ENCODE data around the gene HES5.
A peak's percentile ranks its signal among the peaks of the same experiment; 100 is the strongest.
"Not testable (repeated sequence)": the region's sequence is repeated elsewhere in the genome, so short reads cannot be mapped to it uniquely, and the experiment has no call there.

The HES5 gene, protein sequence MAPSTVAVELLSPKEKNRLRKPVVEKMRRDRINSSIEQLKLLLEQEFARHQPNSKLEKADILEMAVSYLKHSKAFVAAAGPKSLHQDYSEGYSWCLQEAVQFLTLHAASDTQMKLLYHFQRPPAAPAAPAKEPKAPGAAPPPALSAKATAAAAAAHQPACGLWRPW

DNA sequence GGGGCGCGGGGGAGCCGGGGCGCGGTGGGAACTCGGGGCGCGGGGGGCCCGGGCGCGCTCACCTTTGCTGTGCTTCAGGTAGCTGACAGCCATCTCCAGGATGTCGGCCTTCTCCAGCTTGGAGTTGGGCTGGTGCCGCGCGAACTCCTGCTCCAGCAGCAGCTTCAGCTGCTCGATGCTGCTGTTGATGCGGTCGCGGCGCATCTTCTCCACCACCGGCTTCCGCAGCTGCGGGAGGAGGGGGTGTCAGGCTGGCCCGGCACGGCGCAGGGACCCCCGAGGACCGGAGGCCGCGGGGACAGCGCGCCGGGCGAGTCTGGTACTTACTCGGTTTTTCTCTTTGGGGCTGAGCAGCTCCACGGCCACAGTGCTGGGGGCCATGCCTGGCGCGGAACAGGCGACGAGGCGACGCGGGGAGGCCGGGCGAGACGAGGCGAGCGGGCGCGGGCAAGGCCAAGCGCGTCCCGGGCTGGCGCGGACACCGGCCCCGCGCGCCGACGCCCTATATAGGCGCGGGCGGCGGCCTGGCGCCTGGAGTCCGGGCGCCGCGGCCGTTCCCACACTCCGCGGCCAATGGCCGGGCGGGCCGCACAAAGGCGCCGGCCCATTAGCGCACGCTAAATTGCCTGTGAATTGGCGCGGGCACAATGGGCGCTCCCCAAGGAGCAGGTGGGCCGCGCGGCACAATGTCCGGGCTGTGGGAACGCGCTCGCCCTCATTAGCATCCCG, at the start of gene HES5:
HES5 (minus strand) TSS at position 480 of the 729 bp plus-strand sequence; CDS start at position 381, 99 bp downstream.
- H3K9me3 ChIP-seq (ENCODE audit: control insufficient read depth, low read length) = no peaks in the 10 kb centered on the region
- no peak within 1 kb of the TSS for H3K4me3 ChIP-seq (ENCODE audit: low read length)
- no peak within 1 kb of the TSS for H3K9ac ChIP-seq (ENCODE audit: low read length)
- H3K4me1 ChIP-seq (ENCODE audit: control insufficient read depth, insufficient read depth, low read length) = peaks cover 49% of the 10 kb centered on the region
- peaks cover 73% of the 10 kb centered on the region for H3K27me3 ChIP-seq (ENCODE audit: control insufficient read depth, insufficient read depth, low read length)
- H3K36me3 ChIP-seq (ENCODE audit: control insufficient read depth, insufficient read depth, low read length) = no peaks in the 10 kb centered on the region

DNA sequence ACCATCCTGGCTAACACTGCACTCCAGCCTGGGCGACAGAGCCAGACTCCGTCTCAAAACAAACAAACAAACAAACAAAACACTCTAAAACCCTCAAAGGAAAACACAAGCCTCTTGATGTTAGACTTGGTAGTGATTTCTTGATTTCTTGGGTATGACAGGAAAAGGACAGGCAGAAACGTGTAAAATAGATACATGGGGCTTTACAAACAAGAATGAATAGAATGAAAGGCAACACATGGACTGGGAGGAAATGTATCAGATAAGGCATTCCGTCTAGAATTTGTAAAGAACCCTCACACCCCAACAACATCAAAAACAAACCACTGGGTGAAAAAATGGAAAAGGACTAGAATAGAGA, 48.7 kb upstream of the HES5 start:
- peak overlapping the region; percentile 72 for H3K9ac ChIP-seq (ENCODE audit: low read length)
- no peaks in the 10 kb centered on the region for H3K27me3 ChIP-seq (ENCODE audit: control insufficient read depth, insufficient read depth, low read length)
- peaks cover 47% of the 10 kb centered on the region for H3K4me1 ChIP-seq (ENCODE audit: control insufficient read depth, insufficient read depth, low read length)
- H3K9me3 ChIP-seq (ENCODE audit: control insufficient read depth, low read length) = no peaks in the 10 kb centered on the region
- H3K4me3 ChIP-seq (ENCODE audit: low read length) = no peak overlapping the region
- no peaks in the 10 kb centered on the region for H3K36me3 ChIP-seq (ENCODE audit: control insufficient read depth, insufficient read depth, low read length)

DNA sequence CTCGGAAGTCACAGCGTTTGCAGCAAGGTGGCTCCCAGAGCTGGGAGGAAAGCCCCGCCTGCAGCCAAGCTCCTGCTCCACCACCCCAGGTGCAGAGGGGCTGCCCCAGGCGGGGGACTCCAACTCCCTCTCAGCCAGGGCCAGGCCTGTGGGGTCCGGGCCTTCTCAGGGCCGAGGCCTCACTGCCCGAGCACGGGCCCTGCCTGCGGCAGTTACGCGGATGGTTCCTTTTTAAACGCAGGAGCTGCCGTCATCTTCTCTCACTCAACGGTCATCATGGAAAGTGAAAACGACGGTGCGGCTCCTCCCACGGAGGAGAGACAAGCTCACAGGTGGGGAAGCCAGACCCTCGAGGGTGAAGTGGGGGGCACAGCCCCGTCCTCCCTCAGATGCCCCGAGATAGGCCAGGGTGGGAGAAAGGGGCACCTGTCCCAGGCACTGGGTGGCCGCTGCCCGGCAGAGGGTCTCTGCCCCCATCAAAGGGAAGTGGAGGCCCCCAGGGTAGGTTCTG, 47.6 kb upstream of the HES5 start:
- Histone ChIP-seq H3K4me3 (ENCODE audit: low read length) (peak overlapping the region; percentile 17), H3K4me1 (ENCODE audit: control insufficient read depth, insufficient read depth, low read length) (peaks cover 42% of the 10 kb centered on the region), H3K9ac (ENCODE audit: low read length) (peak overlapping the region; percentile 72)
- H3K9me3 ChIP-seq (ENCODE audit: control insufficient read depth, low read length); H3K36me3 ChIP-seq (ENCODE audit: control insufficient read depth, insufficient read depth, low read length); H3K27me3 ChIP-seq (ENCODE audit: control insufficient read depth, insufficient read depth, low read length): not testable (repeated sequence)

DNA sequence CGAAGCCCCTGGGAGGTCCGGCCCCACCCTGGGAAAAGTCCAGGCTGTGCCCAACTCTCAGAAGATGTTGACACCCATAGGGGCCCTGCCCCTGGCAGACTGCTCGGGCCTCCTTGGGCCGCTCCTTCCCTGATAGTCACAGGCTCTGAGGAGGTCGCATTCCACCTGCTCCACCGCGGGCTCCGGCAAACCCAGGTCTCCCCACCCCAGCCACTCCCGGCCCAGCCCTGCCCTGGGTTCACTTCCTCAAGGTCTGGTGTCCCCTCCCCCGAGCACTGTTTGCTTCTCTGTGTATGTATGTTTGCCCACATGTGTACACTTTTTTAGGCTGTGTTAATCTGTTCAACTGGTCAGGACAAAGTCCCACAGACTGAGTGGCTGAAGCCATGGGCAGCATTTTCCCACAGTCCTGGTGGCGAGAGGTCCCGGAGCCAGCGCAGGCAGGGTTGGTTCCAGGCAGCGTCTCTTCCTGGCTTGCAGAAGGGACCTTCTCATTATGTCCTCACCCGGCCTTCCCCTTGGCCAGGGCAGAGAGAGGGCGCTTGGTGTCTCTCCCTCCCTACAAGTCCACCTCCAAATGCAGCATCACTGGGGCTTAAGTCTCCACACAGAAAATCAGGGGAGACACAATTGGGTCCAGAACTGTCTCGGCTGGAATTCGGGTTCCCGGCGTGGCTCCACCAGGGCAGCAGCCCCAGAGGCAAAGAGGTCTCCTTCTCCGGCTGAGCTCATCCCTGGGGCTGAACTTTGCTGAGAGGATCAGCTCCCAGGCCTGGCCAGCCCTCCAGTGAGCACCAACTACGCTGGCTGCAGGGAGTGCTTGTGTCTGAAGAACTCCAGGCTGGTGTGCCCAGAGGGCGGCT, 46.0 kb upstream of the HES5 start:
- H3K36me3 ChIP-seq (ENCODE audit: control insufficient read depth, insufficient read depth, low read length) = no peaks in the 10 kb centered on the region
- H3K9me3 ChIP-seq (ENCODE audit: control insufficient read depth, low read length) = no peaks in the 10 kb centered on the region
- no peaks in the 10 kb centered on the region for H3K27me3 ChIP-seq (ENCODE audit: control insufficient read depth, insufficient read depth, low read length)
- peaks cover 42% of the 10 kb centered on the region for H3K4me1 ChIP-seq (ENCODE audit: control insufficient read depth, insufficient read depth, low read length)
- H3K4me3 ChIP-seq (ENCODE audit: low read length) = peak overlapping the region; percentile 3
- H3K9ac ChIP-seq (ENCODE audit: low read length) = peak overlapping the region; percentile 57

DNA sequence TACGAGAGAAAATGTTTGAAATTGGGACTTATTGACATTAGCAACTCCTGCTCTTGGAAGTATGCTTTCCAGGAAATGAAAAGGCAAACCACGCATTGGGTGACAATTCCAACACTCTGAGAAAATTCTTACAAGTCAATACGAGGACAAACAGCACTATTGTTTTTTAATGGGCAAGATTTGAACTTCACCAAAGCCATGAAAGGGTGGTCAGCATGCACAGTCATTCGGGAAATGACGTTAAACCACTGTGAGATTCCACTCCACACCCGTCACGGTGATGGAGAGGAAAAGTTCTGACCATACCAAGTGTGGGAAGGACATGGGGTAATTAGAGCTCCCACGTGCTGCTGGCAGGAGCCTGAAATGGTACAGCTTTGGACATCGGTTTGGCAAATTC, 44.3 kb upstream of the HES5 start:
- no peak overlapping the region for H3K4me3 ChIP-seq (ENCODE audit: low read length)
- H3K4me1 ChIP-seq (ENCODE audit: control insufficient read depth, insufficient read depth, low read length) = peaks cover 37% of the 10 kb centered on the region
- no peaks in the 10 kb centered on the region for H3K27me3 ChIP-seq (ENCODE audit: control insufficient read depth, insufficient read depth, low read length)

DNA sequence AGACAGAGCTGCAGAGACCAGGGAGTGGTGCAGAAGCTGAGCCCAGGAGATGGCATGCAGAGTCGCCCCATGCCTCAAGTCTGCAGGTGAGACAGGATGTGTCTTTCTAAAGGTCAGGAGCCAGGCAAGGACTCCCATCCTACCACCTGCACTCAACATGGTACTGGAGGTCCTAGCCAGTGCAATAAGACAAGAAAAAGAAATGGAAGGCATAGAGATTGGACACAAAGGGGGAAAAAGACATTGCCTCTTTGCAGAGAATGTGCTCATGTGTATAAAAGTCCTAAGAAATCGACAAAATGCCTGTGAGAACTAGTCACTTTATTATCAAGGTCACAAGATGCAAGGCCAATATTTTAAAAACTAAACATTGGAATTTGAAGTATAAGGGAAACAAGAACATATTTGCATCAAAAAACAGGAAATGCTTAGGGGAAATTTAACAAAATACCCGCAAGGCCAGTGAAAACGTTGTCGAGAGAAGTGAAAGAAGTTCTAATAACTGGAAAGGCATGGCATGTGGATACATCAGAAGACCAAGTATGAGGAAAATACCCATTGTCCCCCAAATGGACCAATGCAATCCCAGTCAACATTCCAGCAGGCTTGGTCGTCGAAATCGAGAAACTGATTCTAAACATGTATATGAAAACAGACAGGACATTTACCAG, 43.3 kb upstream of the HES5 start:
- H3K9ac ChIP-seq (ENCODE audit: low read length) = no peak overlapping the region
- peaks cover 30% of the 10 kb centered on the region for H3K4me1 ChIP-seq (ENCODE audit: control insufficient read depth, insufficient read depth, low read length)

More for the DNA sequence above, 44.3 kb upstream of the HES5 start:
- H3K9me3 ChIP-seq (ENCODE audit: control insufficient read depth, low read length) = no peaks in the 10 kb centered on the region
- no peak overlapping the region for H3K9ac ChIP-seq (ENCODE audit: low read length)
- no peaks in the 10 kb centered on the region for H3K36me3 ChIP-seq (ENCODE audit: control insufficient read depth, insufficient read depth, low read length)

DNA sequence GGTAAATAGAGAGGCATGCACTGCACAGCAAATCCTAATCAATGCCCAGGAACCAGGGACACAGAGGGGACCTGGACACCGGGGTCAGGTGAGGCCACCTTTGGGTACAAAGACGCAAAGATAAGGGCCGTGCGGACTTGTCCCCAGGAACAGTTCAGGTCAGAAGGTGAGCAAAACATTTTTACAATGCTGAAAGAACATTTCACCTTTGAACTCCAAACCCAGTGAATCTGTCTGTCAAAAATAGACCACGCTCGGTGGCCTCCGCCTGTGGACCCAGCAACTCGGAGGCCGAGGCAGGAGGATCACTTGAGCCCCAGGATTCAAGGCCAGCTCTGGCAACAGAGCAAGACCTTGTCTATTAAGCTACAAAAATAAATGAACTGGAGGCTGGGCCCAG, 41.3 kb upstream of the HES5 start:
- Histone ChIP-seq H3K4me3 (ENCODE audit: low read length) (no peak overlapping the region), H3K9ac (ENCODE audit: low read length) (no peak overlapping the region), H3K4me1 (ENCODE audit: control insufficient read depth, insufficient read depth, low read length) (peaks cover 16% of the 10 kb centered on the region), H3K9me3 (ENCODE audit: control insufficient read depth, low read length) (no peaks in the 10 kb centered on the region), H3K27me3 (ENCODE audit: control insufficient read depth, insufficient read depth, low read length) (no peaks in the 10 kb centered on the region), H3K36me3 (ENCODE audit: control insufficient read depth, insufficient read depth, low read length) (no peaks in the 10 kb centered on the region)

More for the DNA sequence above, 43.3 kb upstream of the HES5 start:
- Histone ChIP-seq H3K4me3 (ENCODE audit: low read length) (no peak overlapping the region), H3K36me3 (ENCODE audit: control insufficient read depth, insufficient read depth, low read length) (no peaks in the 10 kb centered on the region), H3K9me3 (ENCODE audit: control insufficient read depth, low read length) (no peaks in the 10 kb centered on the region), H3K27me3 (ENCODE audit: control insufficient read depth, insufficient read depth, low read length) (no peaks in the 10 kb centered on the region)

DNA sequence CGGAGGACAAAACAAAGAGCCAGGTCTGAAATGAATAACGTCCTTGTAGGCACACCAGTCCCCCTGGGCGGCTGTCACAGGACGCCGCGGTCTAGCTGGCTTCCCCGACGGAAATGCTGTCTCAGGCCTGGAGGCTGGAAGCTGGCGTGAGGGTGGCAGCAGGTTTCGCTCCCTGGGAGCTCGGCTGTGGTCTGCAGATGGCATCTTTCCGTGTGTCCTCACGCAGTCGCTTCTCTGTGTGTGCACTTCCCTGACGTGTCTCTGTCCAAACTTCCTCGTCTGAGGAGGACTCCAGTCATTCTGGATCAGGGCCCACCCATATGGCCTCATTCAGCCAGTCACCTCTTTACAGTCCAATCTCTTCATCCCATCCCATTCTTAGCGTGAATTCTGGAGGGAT, 40.3 kb upstream of the HES5 start:
- peaks cover 3% of the 10 kb centered on the region for H3K27me3 ChIP-seq (ENCODE audit: control insufficient read depth, insufficient read depth, low read length)
- H3K4me1 ChIP-seq (ENCODE audit: control insufficient read depth, insufficient read depth, low read length) = peaks cover 15% of the 10 kb centered on the region
- H3K9me3 ChIP-seq (ENCODE audit: control insufficient read depth, low read length) = no peaks in the 10 kb centered on the region
- H3K4me3 ChIP-seq (ENCODE audit: low read length) = no peak overlapping the region
- no peaks in the 10 kb centered on the region for H3K36me3 ChIP-seq (ENCODE audit: control insufficient read depth, insufficient read depth, low read length)
- no peak overlapping the region for H3K9ac ChIP-seq (ENCODE audit: low read length)

DNA sequence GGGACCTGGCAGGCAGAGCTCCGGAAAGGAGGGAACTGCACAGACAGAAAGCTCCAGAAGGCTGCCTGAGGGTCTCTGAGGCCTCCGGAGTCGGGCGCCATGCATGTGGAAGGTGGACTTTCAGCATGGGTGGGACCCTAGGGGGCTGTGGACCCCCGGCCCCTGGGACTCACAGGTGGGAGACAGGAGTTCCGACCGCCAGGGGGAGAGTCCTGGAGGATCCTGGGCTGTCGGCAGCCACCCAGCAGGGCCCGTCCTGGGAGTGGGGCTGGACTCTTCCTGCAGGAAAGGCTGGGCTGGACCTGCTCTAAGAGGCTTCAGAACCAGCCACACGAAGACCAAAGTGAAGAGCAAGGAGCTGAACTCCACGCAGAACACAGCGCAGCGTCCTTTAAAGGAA, 39.6 kb upstream of the HES5 start:
- H3K4me1 ChIP-seq (ENCODE audit: control insufficient read depth, insufficient read depth, low read length) = peaks cover 17% of the 10 kb centered on the region
- not testable (repeated sequence) for H3K27me3 ChIP-seq (ENCODE audit: control insufficient read depth, insufficient read depth, low read length); H3K4me3 ChIP-seq (ENCODE audit: low read length); H3K9ac ChIP-seq (ENCODE audit: low read length); H3K9me3 ChIP-seq (ENCODE audit: control insufficient read depth, low read length); H3K36me3 ChIP-seq (ENCODE audit: control insufficient read depth, insufficient read depth, low read length)

DNA sequence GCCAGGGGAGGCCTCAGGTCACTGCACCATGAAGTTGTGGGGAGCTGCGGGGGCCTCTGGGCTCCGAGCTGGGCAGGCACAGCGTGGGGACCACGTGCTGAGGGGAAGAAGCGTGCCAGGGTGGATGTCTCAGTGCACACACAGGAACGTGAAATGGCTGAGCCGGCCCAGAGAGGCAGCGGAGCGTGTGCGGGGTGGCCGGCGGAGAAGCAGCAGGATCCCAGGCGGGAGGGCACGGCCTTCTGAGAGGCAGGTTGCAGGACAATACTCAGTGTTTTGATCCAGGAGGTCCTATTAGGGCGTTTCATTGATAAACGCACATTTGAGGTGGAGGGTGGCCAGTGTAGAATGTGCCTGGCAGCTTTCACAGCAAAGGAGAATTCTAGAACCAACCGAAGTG, 39.0 kb upstream of the HES5 start:
- Histone ChIP-seq H3K4me3 (ENCODE audit: low read length) (no peak overlapping the region), H3K9me3 (ENCODE audit: control insufficient read depth, low read length) (no peaks in the 10 kb centered on the region), H3K27me3 (ENCODE audit: control insufficient read depth, insufficient read depth, low read length) (peaks cover 3% of the 10 kb centered on the region), H3K9ac (ENCODE audit: low read length) (no peak overlapping the region), H3K4me1 (ENCODE audit: control insufficient read depth, insufficient read depth, low read length) (peaks cover 20% of the 10 kb centered on the region), H3K36me3 (ENCODE audit: control insufficient read depth, insufficient read depth, low read length) (no peaks in the 10 kb centered on the region)

DNA sequence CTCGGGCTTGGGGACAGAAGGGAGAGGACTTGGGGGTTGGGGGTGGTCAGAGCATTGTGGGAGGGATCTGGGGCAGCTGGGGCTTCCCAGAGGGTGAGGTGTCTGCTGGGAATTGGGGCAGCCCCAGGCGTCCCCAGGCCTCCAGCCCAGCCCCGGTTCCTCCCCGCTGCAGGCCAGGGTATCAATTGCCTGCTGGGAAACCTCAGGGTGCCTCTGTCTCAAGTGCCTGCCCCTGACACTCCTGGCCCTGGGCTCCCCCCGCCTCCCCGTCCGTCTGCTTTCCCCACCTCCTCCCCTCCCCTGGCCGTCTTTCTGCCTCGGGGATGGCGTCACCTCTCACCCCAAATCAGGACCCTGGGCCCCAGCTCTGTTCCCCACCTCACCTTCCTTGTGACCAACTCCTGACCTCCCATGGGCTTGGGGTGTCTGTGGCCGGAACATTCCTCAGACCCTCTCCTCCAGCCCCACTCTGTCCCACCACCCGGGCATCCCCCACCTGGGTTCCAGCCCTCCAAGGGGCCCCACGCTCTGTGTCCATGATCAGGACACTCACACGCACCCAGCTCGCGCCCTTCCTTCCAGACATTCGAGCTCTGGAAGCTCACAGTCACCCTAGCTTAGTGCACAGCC, 38.2 kb upstream of the HES5 start:
- peaks cover 20% of the 10 kb centered on the region for H3K4me1 ChIP-seq (ENCODE audit: control insufficient read depth, insufficient read depth, low read length)
- not testable (repeated sequence) for H3K4me3 ChIP-seq (ENCODE audit: low read length); H3K9me3 ChIP-seq (ENCODE audit: control insufficient read depth, low read length); H3K9ac ChIP-seq (ENCODE audit: low read length); H3K36me3 ChIP-seq (ENCODE audit: control insufficient read depth, insufficient read depth, low read length); H3K27me3 ChIP-seq (ENCODE audit: control insufficient read depth, insufficient read depth, low read length)

All from mucosa of stomach (tissue), 1 donor.